ENCODE results near the gene SBF2. TPM values are rescaled to one million over a fixed set of nuclear protein-coding genes. Genes with fewer than 3 reads are reported as not detected.

SBF2 gene
- total RNA-seq = 10 to 100 TPM; 19.3 to 28.1 (median 25.8) TPM

DNA sequence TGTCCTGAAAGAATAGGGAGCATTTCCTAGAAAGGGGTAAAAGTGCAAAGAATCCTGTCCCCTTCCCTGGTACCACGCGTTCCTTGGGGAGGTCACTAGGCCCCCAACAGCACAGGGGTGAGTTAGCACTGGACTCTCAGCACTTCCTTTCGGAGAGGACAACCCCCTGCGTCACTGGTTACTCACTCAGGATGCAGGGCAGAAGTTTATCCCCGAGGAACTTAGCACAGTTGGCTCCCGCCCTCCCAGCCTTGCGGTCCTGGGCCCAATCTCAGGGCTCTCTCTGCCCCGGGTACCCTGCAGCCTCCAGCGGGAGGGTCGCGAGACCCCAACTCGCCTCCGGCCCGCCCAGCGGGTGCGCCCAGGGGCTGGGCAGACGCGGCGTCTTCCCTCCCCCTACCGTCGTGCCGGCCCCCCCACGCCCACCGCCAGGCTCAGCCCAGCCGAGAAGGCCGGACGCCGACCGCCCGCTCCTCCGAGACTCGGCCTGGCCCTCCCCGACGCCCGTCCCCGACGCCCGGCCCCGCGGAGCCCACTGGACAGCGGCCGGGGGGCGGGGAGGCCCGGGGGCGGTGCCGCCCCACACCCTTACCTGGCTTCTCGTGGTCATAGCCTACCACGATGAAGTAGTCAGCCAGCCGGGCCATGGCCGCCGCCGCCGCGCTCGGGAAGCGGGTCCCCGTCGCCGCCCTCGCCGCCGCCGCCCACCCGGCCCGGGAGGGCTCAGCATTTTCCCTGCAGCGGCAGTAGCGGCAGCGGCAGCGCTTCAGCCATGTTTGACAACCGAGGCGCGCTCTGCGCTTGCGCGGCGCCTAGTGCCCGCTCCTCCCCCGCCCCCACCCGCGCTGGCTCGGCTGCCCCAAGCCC lies at the start of gene SBF2:
TSS of gene SBF2 (minus strand) at position 797 of the 867 bp plus-strand sequence. CDS start at position 647, 150 bp downstream.
- Histone ChIP-seq H3K9me3 (no peaks in the 10 kb centered on the region), H3K4me3 (peak within 1 kb of the TSS; percentile 73 to 98 (median 85)), H3K4me1 (peaks cover 20 to 22% of the 10 kb centered on the region in 2 donors), H3K27me3 (no peaks in the 10 kb centered on the region), H3K36me3 (no peaks in the 10 kb centered on the region), H3K27ac (peak within 1 kb of the TSS; percentile 90 to 98 (median 92))
- ATAC-seq (peak; percentile 89 to 91), DNase-seq (peak; percentile 72 to 79)
- TF ChIP-seq, protein P1, sequence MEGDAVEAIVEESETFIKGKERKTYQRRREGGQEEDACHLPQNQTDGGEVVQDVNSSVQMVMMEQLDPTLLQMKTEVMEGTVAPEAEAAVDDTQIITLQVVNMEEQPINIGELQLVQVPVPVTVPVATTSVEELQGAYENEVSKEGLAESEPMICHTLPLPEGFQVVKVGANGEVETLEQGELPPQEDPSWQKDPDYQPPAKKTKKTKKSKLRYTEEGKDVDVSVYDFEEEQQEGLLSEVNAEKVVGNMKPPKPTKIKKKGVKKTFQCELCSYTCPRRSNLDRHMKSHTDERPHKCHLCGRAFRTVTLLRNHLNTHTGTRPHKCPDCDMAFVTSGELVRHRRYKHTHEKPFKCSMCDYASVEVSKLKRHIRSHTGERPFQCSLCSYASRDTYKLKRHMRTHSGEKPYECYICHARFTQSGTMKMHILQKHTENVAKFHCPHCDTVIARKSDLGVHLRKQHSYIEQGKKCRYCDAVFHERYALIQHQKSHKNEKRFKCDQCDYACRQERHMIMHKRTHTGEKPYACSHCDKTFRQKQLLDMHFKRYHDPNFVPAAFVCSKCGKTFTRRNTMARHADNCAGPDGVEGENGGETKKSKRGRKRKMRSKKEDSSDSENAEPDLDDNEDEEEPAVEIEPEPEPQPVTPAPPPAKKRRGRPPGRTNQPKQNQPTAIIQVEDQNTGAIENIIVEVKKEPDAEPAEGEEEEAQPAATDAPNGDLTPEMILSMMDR (IDR thresholded peaks at IDR 0.05 in 4 of 5, conservative IDR thresholded peaks at IDR 0.05 in 1 of 5) = peak in 1 of 5 experiments; percentile 13
- peak; percentile 70 to 82 for TF ChIP-seq POLR2A (IDR thresholded peaks at IDR 0.05)
- intact Hi-C loops (cut with DNase I; ENCODE audit: low total_unique reads) = loop anchor here (1.0 kb wide), 1 partner anchor 9 kb away; no protein-coding TSS in a partner anchor
- in situ Hi-C loops (cut with MboI; ENCODE audit: low sequenced_read_pairs in 4 of 4) = loop anchor here in 1 of 4 donors (25.0 kb wide), 1 partner anchor 306 kb away; no protein-coding TSS in a partner anchor

DNA sequence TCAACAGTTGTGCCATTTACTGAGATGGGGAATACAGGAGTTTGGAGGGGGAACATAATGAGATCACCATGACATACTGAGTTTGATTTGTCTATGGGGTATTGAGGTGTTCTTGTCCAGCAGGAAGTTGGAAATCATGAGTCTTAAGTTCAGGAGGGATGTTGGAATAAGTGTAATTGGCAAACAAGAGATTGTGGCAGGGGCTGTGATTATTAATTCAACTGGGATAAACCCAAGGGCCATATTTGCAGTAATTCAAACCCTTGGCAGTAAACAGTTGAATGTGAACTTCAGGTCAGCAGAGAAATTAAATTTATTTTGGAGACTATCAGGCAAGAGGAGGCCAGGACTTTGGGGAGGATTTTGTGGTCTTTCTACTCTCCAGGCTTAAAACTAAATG lies 44.3 kb upstream of the SBF2 start:
- intact Hi-C loops (cut with DNase I; ENCODE audit: low total_unique reads) = no loop called here
- no peaks in the 10 kb centered on the region for H3K4me1 ChIP-seq
- no peaks in the 10 kb centered on the region for H3K27me3 ChIP-seq
- H3K4me3 ChIP-seq = no peak overlapping the region
- H3K27ac ChIP-seq = no peak overlapping the region
- H3K9me3 ChIP-seq = no peaks in the 10 kb centered on the region
- ATAC-seq (no peak), DNase-seq (no peak)
- H3K36me3 ChIP-seq = no peaks in the 10 kb centered on the region
- TF ChIP-seq POLR2A (IDR thresholded peaks at IDR 0.05) = no peak
- TF ChIP-seq, protein P1 (IDR thresholded peaks at IDR 0.05 in 4 of 5, conservative IDR thresholded peaks at IDR 0.05 in 1 of 5) = no peak
- in situ Hi-C loops (cut with MboI; ENCODE audit: low sequenced_read_pairs in 4 of 4) = no loop called here

- intact Hi-C loops (cut with DNase I; ENCODE audit: low total_unique reads) = no loop called here
These were observed 39.5 kb upstream of the SBF2 start for GRCh38 chr11:10333490-10333889.

DNA sequence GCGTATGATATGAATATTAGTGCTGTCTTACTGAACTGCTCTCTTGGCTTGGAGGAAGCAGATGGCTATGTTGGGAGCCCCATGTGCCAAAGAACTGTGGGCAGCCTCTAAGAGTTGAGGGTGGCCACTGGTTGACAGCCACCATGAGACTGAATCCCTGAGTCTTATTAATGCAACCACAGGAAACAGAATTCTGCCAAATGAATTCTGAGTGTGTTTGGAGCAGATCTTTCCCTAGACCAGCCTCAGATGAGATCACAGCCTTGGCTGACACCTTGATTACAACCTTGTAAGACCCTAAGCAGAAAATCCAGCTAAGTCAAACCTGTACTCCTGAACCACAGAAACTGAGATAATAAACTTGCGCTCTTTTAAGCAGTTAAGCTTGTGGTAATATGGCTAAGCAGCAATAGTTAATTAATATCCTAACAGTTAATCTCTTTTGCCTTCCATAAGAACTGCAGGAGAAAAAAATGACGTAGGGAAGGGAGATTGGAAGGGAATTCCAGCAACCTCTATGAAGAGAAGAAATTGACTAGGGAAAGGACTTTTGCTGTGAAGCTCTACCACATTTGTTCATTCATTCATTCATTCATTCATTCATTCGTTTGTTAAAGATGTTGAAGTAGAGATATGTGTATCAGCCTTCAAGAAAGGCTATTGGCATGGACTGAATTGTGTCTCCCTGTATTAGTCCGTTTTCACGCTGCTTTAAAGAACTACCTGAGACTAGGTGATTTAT lies 37.7 kb upstream of the SBF2 start:
- Histone ChIP-seq H3K4me3 (no peak overlapping the region), H3K9me3 (no peaks in the 10 kb centered on the region), H3K27ac (no peak overlapping the region), H3K36me3 (no peaks in the 10 kb centered on the region), H3K4me1 (peaks cover 21 to 25% of the 10 kb centered on the region in 2 donors), H3K27me3 (no peaks in the 10 kb centered on the region)
- intact Hi-C loops (cut with DNase I; ENCODE audit: low total_unique reads) = no loop called here
- in situ Hi-C loops (cut with MboI; ENCODE audit: low sequenced_read_pairs in 4 of 4) = no loop called here
- no peak for DNase-seq
- TF ChIP-seq POLR2A (IDR thresholded peaks at IDR 0.05) = no peak
- TF ChIP-seq, protein P1 (IDR thresholded peaks at IDR 0.05 in 4 of 5, conservative IDR thresholded peaks at IDR 0.05 in 1 of 5) = no peak
- no peak for ATAC-seq

More at GRCh38 chr11:10333490-10333889, 39.5 kb upstream of the SBF2 start:
- TF ChIP-seq POLR2A (IDR thresholded peaks at IDR 0.05) = no peak
- TF ChIP-seq, protein P1 (IDR thresholded peaks at IDR 0.05 in 4 of 5, conservative IDR thresholded peaks at IDR 0.05 in 1 of 5) = no peak
- DNase-seq (no peak), ATAC-seq (no peak)
- H3K4me1 ChIP-seq = peaks cover 6 to 9% of the 10 kb centered on the region in 2 donors
- H3K27ac ChIP-seq = no peak overlapping the region
- in situ Hi-C loops (cut with MboI; ENCODE audit: low sequenced_read_pairs in 4 of 4) = no loop called here
- no peak overlapping the region for H3K4me3 ChIP-seq
- H3K9me3 ChIP-seq = no peaks in the 10 kb centered on the region
- H3K27me3 ChIP-seq = no peaks in the 10 kb centered on the region
- H3K36me3 ChIP-seq = no peaks in the 10 kb centered on the region

All from gastrocnemius medialis (tissue), 4 donors.